PFSK-1 (cell line): ENCODE measurements around the gene MYOZ3.

Experiments used
- FOXP2 ChIP-seq: optimal IDR thresholded peaks from 2 replicates; pipeline ENCODE3; 2011; ENCODE audit warnings: borderline replicate concordance, control low read depth, inconsistent platforms; ENCODE audit not compliant: insufficient read depth; ENCODE audit errors: extremely low read length, extremely low read depth
- POLR2AphosphoS5 ChIP-seq: IDR thresholded peaks from 2 replicates; pipeline ENCODE4 v1.6.1; 2012; ENCODE audit warnings: low read depth, mild to moderate bottlenecking, control low read depth, low read length, moderate library complexity
- SIN3A ChIP-seq: IDR thresholded peaks from 2 replicates; pipeline ENCODE4 v1.6.1; 2012; ENCODE audit warnings: mild to moderate bottlenecking, low read length, moderate library complexity, borderline replicate concordance; ENCODE audit not compliant: insufficient read depth
- TAF1 ChIP-seq: IDR thresholded peaks from 2 replicates; pipeline ENCODE4 v1.6.1; 2012; ENCODE audit warnings: low read length, control low read depth, borderline replicate concordance; ENCODE audit not compliant: insufficient read depth
- TF ChIP-seq, protein P1 (sequence below), 2 experiments: IDR thresholded peaks; 2 replicates each; pipeline versions ENCODE4 v1.6.1 to v1.8.0; 2011 to 2012; ENCODE audit warnings: low read depth in 2 of 2, low read length in 2 of 2, control low read depth in 1 of 2, inconsistent platforms in 1 of 2, mild to moderate bottlenecking in 1 of 2, moderate library complexity in 1 of 2; ENCODE audit not compliant: insufficient read depth in 1 of 2

MYOZ3 gene

GRCh38 chr5:150615141-150615699 is 45.8 kb upstream of the MYOZ3 start:
- TF ChIP-seq SIN3A (no peak), FOXP2 (no peak), TAF1 (no peak), POLR2AphosphoS5 (no peak)
- TF ChIP-seq, protein P1, sequence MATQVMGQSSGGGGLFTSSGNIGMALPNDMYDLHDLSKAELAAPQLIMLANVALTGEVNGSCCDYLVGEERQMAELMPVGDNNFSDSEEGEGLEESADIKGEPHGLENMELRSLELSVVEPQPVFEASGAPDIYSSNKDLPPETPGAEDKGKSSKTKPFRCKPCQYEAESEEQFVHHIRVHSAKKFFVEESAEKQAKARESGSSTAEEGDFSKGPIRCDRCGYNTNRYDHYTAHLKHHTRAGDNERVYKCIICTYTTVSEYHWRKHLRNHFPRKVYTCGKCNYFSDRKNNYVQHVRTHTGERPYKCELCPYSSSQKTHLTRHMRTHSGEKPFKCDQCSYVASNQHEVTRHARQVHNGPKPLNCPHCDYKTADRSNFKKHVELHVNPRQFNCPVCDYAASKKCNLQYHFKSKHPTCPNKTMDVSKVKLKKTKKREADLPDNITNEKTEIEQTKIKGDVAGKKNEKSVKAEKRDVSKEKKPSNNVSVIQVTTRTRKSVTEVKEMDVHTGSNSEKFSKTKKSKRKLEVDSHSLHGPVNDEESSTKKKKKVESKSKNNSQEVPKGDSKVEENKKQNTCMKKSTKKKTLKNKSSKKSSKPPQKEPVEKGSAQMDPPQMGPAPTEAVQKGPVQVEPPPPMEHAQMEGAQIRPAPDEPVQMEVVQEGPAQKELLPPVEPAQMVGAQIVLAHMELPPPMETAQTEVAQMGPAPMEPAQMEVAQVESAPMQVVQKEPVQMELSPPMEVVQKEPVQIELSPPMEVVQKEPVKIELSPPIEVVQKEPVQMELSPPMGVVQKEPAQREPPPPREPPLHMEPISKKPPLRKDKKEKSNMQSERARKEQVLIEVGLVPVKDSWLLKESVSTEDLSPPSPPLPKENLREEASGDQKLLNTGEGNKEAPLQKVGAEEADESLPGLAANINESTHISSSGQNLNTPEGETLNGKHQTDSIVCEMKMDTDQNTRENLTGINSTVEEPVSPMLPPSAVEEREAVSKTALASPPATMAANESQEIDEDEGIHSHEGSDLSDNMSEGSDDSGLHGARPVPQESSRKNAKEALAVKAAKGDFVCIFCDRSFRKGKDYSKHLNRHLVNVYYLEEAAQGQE (IDR thresholded peaks at IDR 0.05; ENCODE audit: insufficient read depth in 1 of 2, low read depth in 2 of 2, low read length in 2 of 2) = no peak

- TF ChIP-seq FOXP2 (no peak), SIN3A (no peak), TAF1 (no peak), POLR2AphosphoS5 (no peak)
- TF ChIP-seq, protein P1 (IDR thresholded peaks at IDR 0.05; ENCODE audit: insufficient read depth in 1 of 2, low read depth in 2 of 2, low read length in 2 of 2) = no peak
Observed at GRCh38 chr5:150616024-150616470, 45.0 kb upstream of the MYOZ3 start.

- TF ChIP-seq FOXP2 (no peak), TAF1 (no peak), POLR2AphosphoS5 (no peak), SIN3A (no peak)
- TF ChIP-seq, protein P1 (IDR thresholded peaks at IDR 0.05; ENCODE audit: insufficient read depth in 1 of 2, low read depth in 2 of 2, low read length in 2 of 2) = no peak
Observed at GRCh38 chr5:150616506-150616905, 44.5 kb upstream of the MYOZ3 start.

- TF ChIP-seq TAF1 (no peak), SIN3A (no peak), FOXP2 (no peak), POLR2AphosphoS5 (no peak)
- TF ChIP-seq, protein P1 (IDR thresholded peaks at IDR 0.05; ENCODE audit: insufficient read depth in 1 of 2, low read depth in 2 of 2, low read length in 2 of 2) = no peak
Observed at GRCh38 chr5:150618163-150618562, 42.9 kb upstream of the MYOZ3 start.
